ENCODE measurements around the gene ACOT12.

DNA sequence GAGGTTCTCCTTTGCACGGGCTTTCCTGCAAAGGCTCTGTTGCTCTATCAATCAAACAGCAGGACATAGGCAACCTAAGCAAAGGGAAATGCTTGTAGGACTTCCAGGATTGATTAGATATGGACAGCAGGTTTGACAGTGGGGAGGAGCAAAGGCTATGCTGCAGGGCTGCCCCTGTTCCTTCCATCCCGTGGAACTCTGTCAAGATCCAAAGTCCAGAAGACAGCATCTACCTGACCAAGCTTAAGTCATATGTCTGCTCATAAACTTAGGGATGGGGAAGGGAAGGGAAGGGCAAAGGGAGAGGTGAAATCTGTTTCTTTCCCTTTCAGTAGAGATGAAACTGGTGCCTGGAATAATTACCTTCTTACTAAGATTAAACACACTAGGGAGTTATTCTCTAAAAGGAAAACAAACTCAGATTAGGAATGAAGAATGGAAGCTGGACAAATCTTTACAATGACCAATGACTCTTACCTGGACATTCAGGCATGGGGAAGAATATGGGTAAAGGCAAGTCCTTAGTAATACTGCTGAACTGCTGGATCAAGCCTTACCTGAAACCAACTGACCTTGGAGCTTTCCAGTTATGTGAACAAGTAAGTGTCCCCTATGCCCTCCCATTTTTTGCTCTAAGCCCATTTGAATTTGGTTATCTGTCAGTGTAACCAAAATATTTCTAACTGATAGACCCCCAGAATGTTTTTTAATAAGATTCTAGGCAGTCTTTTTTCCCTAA is 8.4 kb upstream of the ACOT12 start:
- TF ChIP-seq, protein P1, sequence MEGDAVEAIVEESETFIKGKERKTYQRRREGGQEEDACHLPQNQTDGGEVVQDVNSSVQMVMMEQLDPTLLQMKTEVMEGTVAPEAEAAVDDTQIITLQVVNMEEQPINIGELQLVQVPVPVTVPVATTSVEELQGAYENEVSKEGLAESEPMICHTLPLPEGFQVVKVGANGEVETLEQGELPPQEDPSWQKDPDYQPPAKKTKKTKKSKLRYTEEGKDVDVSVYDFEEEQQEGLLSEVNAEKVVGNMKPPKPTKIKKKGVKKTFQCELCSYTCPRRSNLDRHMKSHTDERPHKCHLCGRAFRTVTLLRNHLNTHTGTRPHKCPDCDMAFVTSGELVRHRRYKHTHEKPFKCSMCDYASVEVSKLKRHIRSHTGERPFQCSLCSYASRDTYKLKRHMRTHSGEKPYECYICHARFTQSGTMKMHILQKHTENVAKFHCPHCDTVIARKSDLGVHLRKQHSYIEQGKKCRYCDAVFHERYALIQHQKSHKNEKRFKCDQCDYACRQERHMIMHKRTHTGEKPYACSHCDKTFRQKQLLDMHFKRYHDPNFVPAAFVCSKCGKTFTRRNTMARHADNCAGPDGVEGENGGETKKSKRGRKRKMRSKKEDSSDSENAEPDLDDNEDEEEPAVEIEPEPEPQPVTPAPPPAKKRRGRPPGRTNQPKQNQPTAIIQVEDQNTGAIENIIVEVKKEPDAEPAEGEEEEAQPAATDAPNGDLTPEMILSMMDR (IDR thresholded peaks at IDR 0.05), result no peak
- TF ChIP-seq, protein P2, sequence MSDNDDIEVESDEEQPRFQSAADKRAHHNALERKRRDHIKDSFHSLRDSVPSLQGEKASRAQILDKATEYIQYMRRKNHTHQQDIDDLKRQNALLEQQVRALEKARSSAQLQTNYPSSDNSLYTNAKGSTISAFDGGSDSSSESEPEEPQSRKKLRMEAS (CRISPR knock-in tag; IDR thresholded peaks at IDR 0.05), result no peak
- TF ChIP-seq ELF4 (CRISPR knock-in tag; IDR thresholded peaks at IDR 0.05; ENCODE audit: low read depth) (no peak), CBFB (CRISPR knock-in tag; IDR thresholded peaks at IDR 0.05; ENCODE audit: low read depth) (no peak), SP1 (CRISPR knock-in tag; conservative IDR thresholded peaks at IDR 0.05) (no peak), SMAD4 (CRISPR knock-in tag; IDR thresholded peaks at IDR 0.05) (no peak), NR1H2 (CRISPR knock-in tag; IDR thresholded peaks at IDR 0.05) (no peak), NR2C2 (CRISPR knock-in tag; IDR thresholded peaks at IDR 0.05) (no peak), FOXK1 (CRISPR knock-in tag; IDR thresholded peaks at IDR 0.05) (no peak)
- TF ChIP-seq, protein P3, sequence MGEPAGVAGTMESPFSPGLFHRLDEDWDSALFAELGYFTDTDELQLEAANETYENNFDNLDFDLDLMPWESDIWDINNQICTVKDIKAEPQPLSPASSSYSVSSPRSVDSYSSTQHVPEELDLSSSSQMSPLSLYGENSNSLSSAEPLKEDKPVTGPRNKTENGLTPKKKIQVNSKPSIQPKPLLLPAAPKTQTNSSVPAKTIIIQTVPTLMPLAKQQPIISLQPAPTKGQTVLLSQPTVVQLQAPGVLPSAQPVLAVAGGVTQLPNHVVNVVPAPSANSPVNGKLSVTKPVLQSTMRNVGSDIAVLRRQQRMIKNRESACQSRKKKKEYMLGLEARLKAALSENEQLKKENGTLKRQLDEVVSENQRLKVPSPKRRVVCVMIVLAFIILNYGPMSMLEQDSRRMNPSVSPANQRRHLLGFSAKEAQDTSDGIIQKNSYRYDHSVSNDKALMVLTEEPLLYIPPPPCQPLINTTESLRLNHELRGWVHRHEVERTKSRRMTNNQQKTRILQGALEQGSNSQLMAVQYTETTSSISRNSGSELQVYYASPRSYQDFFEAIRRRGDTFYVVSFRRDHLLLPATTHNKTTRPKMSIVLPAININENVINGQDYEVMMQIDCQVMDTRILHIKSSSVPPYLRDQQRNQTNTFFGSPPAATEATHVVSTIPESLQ (CRISPR knock-in tag; IDR thresholded peaks at IDR 0.05), result no peak
- TF ChIP-seq, protein P4, sequence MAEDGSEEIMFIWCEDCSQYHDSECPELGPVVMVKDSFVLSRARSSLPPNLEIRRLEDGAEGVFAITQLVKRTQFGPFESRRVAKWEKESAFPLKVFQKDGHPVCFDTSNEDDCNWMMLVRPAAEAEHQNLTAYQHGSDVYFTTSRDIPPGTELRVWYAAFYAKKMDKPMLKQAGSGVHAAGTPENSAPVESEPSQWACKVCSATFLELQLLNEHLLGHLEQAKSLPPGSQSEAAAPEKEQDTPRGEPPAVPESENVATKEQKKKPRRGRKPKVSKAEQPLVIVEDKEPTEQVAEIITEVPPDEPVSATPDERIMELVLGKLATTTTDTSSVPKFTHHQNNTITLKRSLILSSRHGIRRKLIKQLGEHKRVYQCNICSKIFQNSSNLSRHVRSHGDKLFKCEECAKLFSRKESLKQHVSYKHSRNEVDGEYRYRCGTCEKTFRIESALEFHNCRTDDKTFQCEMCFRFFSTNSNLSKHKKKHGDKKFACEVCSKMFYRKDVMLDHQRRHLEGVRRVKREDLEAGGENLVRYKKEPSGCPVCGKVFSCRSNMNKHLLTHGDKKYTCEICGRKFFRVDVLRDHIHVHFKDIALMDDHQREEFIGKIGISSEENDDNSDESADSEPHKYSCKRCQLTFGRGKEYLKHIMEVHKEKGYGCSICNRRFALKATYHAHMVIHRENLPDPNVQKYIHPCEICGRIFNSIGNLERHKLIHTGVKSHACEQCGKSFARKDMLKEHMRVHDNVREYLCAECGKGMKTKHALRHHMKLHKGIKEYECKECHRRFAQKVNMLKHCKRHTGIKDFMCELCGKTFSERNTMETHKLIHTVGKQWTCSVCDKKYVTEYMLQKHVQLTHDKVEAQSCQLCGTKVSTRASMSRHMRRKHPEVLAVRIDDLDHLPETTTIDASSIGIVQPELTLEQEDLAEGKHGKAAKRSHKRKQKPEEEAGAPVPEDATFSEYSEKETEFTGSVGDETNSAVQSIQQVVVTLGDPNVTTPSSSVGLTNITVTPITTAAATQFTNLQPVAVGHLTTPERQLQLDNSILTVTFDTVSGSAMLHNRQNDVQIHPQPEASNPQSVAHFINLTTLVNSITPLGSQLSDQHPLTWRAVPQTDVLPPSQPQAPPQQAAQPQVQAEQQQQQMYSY (CRISPR knock-in tag; IDR thresholded peaks at IDR 0.05), result no peak
- TF ChIP-seq, protein P5, sequence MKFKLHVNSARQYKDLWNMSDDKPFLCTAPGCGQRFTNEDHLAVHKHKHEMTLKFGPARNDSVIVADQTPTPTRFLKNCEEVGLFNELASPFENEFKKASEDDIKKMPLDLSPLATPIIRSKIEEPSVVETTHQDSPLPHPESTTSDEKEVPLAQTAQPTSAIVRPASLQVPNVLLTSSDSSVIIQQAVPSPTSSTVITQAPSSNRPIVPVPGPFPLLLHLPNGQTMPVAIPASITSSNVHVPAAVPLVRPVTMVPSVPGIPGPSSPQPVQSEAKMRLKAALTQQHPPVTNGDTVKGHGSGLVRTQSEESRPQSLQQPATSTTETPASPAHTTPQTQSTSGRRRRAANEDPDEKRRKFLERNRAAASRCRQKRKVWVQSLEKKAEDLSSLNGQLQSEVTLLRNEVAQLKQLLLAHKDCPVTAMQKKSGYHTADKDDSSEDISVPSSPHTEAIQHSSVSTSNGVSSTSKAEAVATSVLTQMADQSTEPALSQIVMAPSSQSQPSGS (CRISPR knock-in tag; IDR thresholded peaks at IDR 0.05; ENCODE audit: borderline replicate concordance, low read depth), result no peak
- TF ChIP-seq, protein P6, sequence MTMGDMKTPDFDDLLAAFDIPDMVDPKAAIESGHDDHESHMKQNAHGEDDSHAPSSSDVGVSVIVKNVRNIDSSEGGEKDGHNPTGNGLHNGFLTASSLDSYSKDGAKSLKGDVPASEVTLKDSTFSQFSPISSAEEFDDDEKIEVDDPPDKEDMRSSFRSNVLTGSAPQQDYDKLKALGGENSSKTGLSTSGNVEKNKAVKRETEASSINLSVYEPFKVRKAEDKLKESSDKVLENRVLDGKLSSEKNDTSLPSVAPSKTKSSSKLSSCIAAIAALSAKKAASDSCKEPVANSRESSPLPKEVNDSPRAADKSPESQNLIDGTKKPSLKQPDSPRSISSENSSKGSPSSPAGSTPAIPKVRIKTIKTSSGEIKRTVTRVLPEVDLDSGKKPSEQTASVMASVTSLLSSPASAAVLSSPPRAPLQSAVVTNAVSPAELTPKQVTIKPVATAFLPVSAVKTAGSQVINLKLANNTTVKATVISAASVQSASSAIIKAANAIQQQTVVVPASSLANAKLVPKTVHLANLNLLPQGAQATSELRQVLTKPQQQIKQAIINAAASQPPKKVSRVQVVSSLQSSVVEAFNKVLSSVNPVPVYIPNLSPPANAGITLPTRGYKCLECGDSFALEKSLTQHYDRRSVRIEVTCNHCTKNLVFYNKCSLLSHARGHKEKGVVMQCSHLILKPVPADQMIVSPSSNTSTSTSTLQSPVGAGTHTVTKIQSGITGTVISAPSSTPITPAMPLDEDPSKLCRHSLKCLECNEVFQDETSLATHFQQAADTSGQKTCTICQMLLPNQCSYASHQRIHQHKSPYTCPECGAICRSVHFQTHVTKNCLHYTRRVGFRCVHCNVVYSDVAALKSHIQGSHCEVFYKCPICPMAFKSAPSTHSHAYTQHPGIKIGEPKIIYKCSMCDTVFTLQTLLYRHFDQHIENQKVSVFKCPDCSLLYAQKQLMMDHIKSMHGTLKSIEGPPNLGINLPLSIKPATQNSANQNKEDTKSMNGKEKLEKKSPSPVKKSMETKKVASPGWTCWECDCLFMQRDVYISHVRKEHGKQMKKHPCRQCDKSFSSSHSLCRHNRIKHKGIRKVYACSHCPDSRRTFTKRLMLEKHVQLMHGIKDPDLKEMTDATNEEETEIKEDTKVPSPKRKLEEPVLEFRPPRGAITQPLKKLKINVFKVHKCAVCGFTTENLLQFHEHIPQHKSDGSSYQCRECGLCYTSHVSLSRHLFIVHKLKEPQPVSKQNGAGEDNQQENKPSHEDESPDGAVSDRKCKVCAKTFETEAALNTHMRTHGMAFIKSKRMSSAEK (CRISPR knock-in tag; IDR thresholded peaks at IDR 0.05; ENCODE audit: borderline replicate concordance), result no peak
- TF ChIP-seq, protein P7, sequence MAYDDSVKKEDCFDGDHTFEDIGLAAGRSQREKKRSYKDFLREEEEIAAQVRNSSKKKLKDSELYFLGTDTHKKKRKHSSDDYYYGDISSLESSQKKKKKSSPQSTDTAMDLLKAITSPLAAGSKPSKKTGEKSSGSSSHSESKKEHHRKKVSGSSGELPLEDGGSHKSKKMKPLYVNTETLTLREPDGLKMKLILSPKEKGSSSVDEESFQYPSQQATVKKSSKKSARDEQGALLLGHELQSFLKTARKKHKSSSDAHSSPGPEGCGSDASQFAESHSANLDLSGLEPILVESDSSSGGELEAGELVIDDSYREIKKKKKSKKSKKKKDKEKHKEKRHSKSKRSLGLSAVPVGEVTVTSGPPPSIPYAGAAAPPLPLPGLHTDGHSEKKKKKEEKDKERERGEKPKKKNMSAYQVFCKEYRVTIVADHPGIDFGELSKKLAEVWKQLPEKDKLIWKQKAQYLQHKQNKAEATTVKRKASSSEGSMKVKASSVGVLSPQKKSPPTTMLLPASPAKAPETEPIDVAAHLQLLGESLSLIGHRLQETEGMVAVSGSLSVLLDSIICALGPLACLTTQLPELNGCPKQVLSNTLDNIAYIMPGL (CRISPR knock-in tag; IDR thresholded peaks at IDR 0.05), result no peak
